OCI-LY1 (cell line): ENCODE measurements around the gene INPP5B.

ENCODE experiments used
- CTCF ChIP-seq: fragments of 200-600 bp; sonication (generic), shearing (Covaris generic); IDR thresholded peaks from 2 replicates; pipeline ENCODE4 v1.5.1; 2017; ENCODE audit warnings: mild to moderate bottlenecking, antibody characterized with exemption, low read length, moderate library complexity, mixed read lengths
- EZH2 ChIP-seq: fragments of 200-600 bp; sonication (generic), shearing (Covaris generic); IDR thresholded peaks from 2 replicates; pipeline ENCODE4 v1.8.0; 2017; ENCODE audit warnings: borderline replicate concordance, mixed run types, mild to moderate bottlenecking, antibody characterized with exemption, low read length, moderate library complexity, mixed read lengths

- TF ChIP-seq CTCF (no peak), EZH2 (no peak)
Measured at GRCh38 chr1:37861151-37861550, 85.7 kb downstream of the INPP5B start.
